Measurements from ENCODE around the gene SDCCAG8. TPM values are rescaled to one million over a fixed set of nuclear protein-coding genes. Genes with fewer than 3 reads are reported as not detected.

Gene SDCCAG8
- total RNA-seq, 1 donor = 26.1 TPM

- DNase-seq (ENCODE audit: low read depth in 2 of 3, low spot score in 2 of 3) = no peak
Observed at GRCh38 chr1:243474906-243475305, 219.1 kb downstream of the SDCCAG8 start.

- DNase-seq (ENCODE audit: low read depth in 2 of 3, low spot score in 2 of 3) = no peak
Observed at GRCh38 chr1:243475966-243476365, 220.1 kb downstream of the SDCCAG8 start.

- no peak for DNase-seq (ENCODE audit: low read depth in 2 of 3, low spot score in 2 of 3)
Observed at GRCh38 chr1:243477731-243478290, 222.0 kb downstream of the SDCCAG8 start.

GRCh38 chr1:243481101-243481500, 225.3 kb downstream of the SDCCAG8 start:
- no peak for DNase-seq (ENCODE audit: low read depth in 2 of 3, low spot score in 2 of 3)

GRCh38 chr1:243482141-243483022, 226.5 kb downstream of the SDCCAG8 start:
- no peak for DNase-seq (ENCODE audit: low read depth in 2 of 3, low spot score in 2 of 3)

- peak in 1 of 3 donors; percentile 18 for DNase-seq (ENCODE audit: low read depth in 2 of 3, low spot score in 2 of 3)
Observed at GRCh38 chr1:243483071-243483771, 227.4 kb downstream of the SDCCAG8 start.

- no peak for DNase-seq (ENCODE audit: low read depth in 2 of 3, low spot score in 2 of 3)
Observed at GRCh38 chr1:243483952-243484351, 228.1 kb downstream of the SDCCAG8 start.

- no peak for DNase-seq (ENCODE audit: low read depth in 2 of 3, low spot score in 2 of 3)
Observed at GRCh38 chr1:243487036-243487648, 231.3 kb downstream of the SDCCAG8 start.

- no peak for DNase-seq (ENCODE audit: low read depth in 2 of 3, low spot score in 2 of 3)
Observed at GRCh38 chr1:243487649-243488227, 231.9 kb downstream of the SDCCAG8 start.

GRCh38 chr1:243488459-243489157, 232.8 kb downstream of the SDCCAG8 start:
- no peak for DNase-seq (ENCODE audit: low read depth in 2 of 3, low spot score in 2 of 3)

GRCh38 chr1:243489158-243489527, 233.3 kb downstream of the SDCCAG8 start:
- no peak for DNase-seq (ENCODE audit: low read depth in 2 of 3, low spot score in 2 of 3)

GRCh38 chr1:243489681-243490546, 234.1 kb downstream of the SDCCAG8 start:
- no peak for DNase-seq (ENCODE audit: low read depth in 2 of 3, low spot score in 2 of 3)

GRCh38 chr1:243490748-243491686, 235.2 kb downstream of the SDCCAG8 start:
- no peak for DNase-seq (ENCODE audit: low read depth in 2 of 3, low spot score in 2 of 3)

GRCh38 chr1:243493156-243494129, 237.6 kb downstream of the SDCCAG8 start:
- DNase-seq (ENCODE audit: low read depth in 2 of 3, low spot score in 2 of 3) = no peak

GRCh38 chr1:243494741-243495431, 239.0 kb downstream of the SDCCAG8 start:
- no peak for DNase-seq (ENCODE audit: low read depth in 2 of 3, low spot score in 2 of 3)

- DNase-seq (ENCODE audit: low read depth in 2 of 3, low spot score in 2 of 3) = peak in 2 of 3 donors; percentile 69 to 91
Observed at GRCh38 chr1:243495442-243496186, 239.8 kb downstream of the SDCCAG8 start.
